Smooth muscle cell (in vitro differentiated cells): ENCODE results near the gene PKNOX2. TPM values are rescaled to one million over a fixed set of nuclear protein-coding genes. Genes with fewer than 3 reads are reported as not detected.
A peak's percentile ranks its signal among the peaks of the same experiment; 100 is the strongest.

ENCODE experiments used
- DNase-seq: peaks from one replicate; lab custom pipeline; 2025; ENCODE audit not compliant: unreplicated experiment; lab: John Stamatoyannopoulos, UW
- H2AFZ ChIP-seq: fragments of 200-600 bp; sonication (generic); 2 replicates; pipeline ENCODE4 v1.6.0; 2016; ENCODE audit warnings: antibody characterized with exemption, low read depth, mild to moderate bottlenecking
- H3F3A ChIP-seq: fragments of 200-600 bp; sonication (generic); 2 replicates; pipeline ENCODE4 v1.6.0; 2017; ENCODE audit warnings: antibody characterized with exemption, low read depth
- H3K27ac ChIP-seq: fragments of 200-600 bp; sonication (generic); 2 replicates; pipeline ENCODE4 v1.5.1; 2016; ENCODE audit warnings: low read depth, mild to moderate bottlenecking
- H3K27me3 ChIP-seq: fragments of 200-600 bp; sonication (generic); 2 replicates; pipeline ENCODE4 v1.6.1; 2016; ENCODE audit warnings: low read depth, mild to moderate bottlenecking
- H3K36me3 ChIP-seq: fragments of 200-600 bp; sonication (generic); 2 replicates; pipeline ENCODE4 v1.5.1; 2016; ENCODE audit warnings: low read depth
- H3K4me1 ChIP-seq: fragments of 200-600 bp; sonication (generic); 2 replicates; pipeline ENCODE4 v1.5.1; 2016; ENCODE audit warnings: low read depth
- H3K4me2 ChIP-seq: fragments of 200-600 bp; sonication (generic); 2 replicates; pipeline ENCODE4 v1.6.0; 2016; ENCODE audit warnings: mild to moderate bottlenecking
- H3K4me3 ChIP-seq: fragments of 200-600 bp; sonication (generic); 2 replicates; pipeline ENCODE4 v1.5.1; 2016; ENCODE audit warnings: mild to moderate bottlenecking
- H3K79me2 ChIP-seq: fragments of 200-600 bp; sonication (generic); 2 replicates; pipeline ENCODE4 v1.6.0; 2016; ENCODE audit warnings: low read depth, mild to moderate bottlenecking
- H3K9ac ChIP-seq: fragments of 200-600 bp; sonication (generic); 2 replicates; pipeline ENCODE4 v1.6.0; 2016; ENCODE audit warnings: low read depth
- H3K9me3 ChIP-seq: fragments of 200-600 bp; sonication (generic); replicated peaks from 2 replicates; pipeline ENCODE4 v1.5.1; 2016; ENCODE audit warnings: low read depth
- H4K20me1 ChIP-seq: fragments of 200-600 bp; sonication (generic); 2 replicates; pipeline ENCODE4 v1.6.0; 2016; ENCODE audit warnings: low read depth
- CTCF ChIP-seq: fragments of 200-600 bp; sonication (generic); IDR thresholded peaks from 2 replicates; pipeline ENCODE4 v1.5.1; 2017; ENCODE audit warnings: borderline replicate concordance, mild to moderate bottlenecking, antibody characterized with exemption; ENCODE audit not compliant: insufficient read depth, poor library complexity, severe bottlenecking
- WGBS: methylation state at CpG from one replicate; pipeline ENCODE4 v1.1.7; 2016; ENCODE audit warnings: low lambda C conversion rate; 5-methylcytosine and 5-hydroxymethylcytosine counted together
- polyA plus RNA-seq: library from polyadenylated mRNA; unstranded; fragments of >200 nt; fragmentation: Nextera tagmentation; extraction: Ambion mirVana; gene quantifications from 2 replicates; pipeline ENCODE4 v1.2.1, GENCODE V29; 2016
- total RNA-seq: library from RNA; depleted of rRNA; stranded (reverse); fragments of >200 nt; gene quantifications from 2 replicates; pipeline ENCODE4 v1.2.3, GENCODE V29; 2014

PKNOX2 gene
- total and polyA plus RNA-seq, 2 experiments from 2014 or later = 7.2 to 7.9 TPM

GRCh38 chr11:125338886-125339811 is 174.6 kb downstream of the PKNOX2 start:
- H3K4me1 ChIP-seq = peaks cover 38% of the 10 kb centered on the region
- peak overlapping the region; percentile 97 for H3K27ac ChIP-seq
- no peaks in the 10 kb centered on the region for H4K20me1 ChIP-seq
- peak overlapping the region; percentile 85 for H3K9ac ChIP-seq
- H3F3A ChIP-seq = peaks cover 31% of the 10 kb centered on the region
- DNase-seq = peak; percentile 47
- no peak for TF ChIP-seq CTCF
- H3K27me3 ChIP-seq = no peaks in the 10 kb centered on the region
- 21% methylated on average over 17 of the region's 17 CpGs for WGBS
- H2AFZ ChIP-seq = no peak overlapping the region
- no peaks in the 10 kb centered on the region for H3K36me3 ChIP-seq
- H3K79me2 ChIP-seq = no peaks in the 10 kb centered on the region
- no peak overlapping the region for H3K4me3 ChIP-seq
- H3K9me3 ChIP-seq = no peaks in the 10 kb centered on the region
- peak overlapping the region; percentile 74 for H3K4me2 ChIP-seq

- no peak for TF ChIP-seq CTCF
- H3K4me2 ChIP-seq = peak overlapping the region; percentile 30
- H3F3A ChIP-seq = peaks cover 35% of the 10 kb centered on the region
- WGBS = 98% methylated on average over 13 of the region's 13 CpGs
- H4K20me1 ChIP-seq = no peaks in the 10 kb centered on the region
- no peak overlapping the region for H3K9ac ChIP-seq
- H3K27me3 ChIP-seq = no peaks in the 10 kb centered on the region
- peaks cover 52% of the 10 kb centered on the region for H3K4me1 ChIP-seq
- no peaks in the 10 kb centered on the region for H3K79me2 ChIP-seq
- DNase-seq = no peak
- no peak overlapping the region for H2AFZ ChIP-seq
- H3K4me3 ChIP-seq = no peak overlapping the region
- peak overlapping the region; percentile 74 for H3K27ac ChIP-seq
- H3K9me3 ChIP-seq = no peaks in the 10 kb centered on the region
- no peaks in the 10 kb centered on the region for H3K36me3 ChIP-seq
Observed at GRCh38 chr11:125341676-125342075, 177.1 kb downstream of the PKNOX2 start.

- Histone ChIP-seq H3K36me3 (no peaks in the 10 kb centered on the region), H3F3A (peaks cover 32% of the 10 kb centered on the region), H4K20me1 (no peaks in the 10 kb centered on the region), H3K79me2 (no peaks in the 10 kb centered on the region), H2AFZ (no peak overlapping the region), H3K27ac (peak overlapping the region; percentile 74), H3K9me3 (no peaks in the 10 kb centered on the region), H3K9ac (no peak overlapping the region), H3K4me1 (peaks cover 55% of the 10 kb centered on the region), H3K4me2 (peak overlapping the region; percentile 82), H3K4me3 (no peak overlapping the region), H3K27me3 (no peaks in the 10 kb centered on the region)
- TF ChIP-seq CTCF = no peak
- WGBS = 83% methylated on average over 16 of the region's 16 CpGs
- no peak for DNase-seq
Observed at GRCh38 chr11:125342281-125342930, 177.9 kb downstream of the PKNOX2 start.
